Mammary epithelial cell (primary cell): ENCODE measurements around the gene TGFBRAP1.

Experiments
- EZH2 ChIP-seq: IDR thresholded peaks from 2 replicates; pipeline ENCODE4 v1.6.1; 2012; ENCODE audit warnings: low read length, inconsistent platforms, borderline replicate concordance
- TF ChIP-seq, protein P1 (sequence below), 2 donors: IDR thresholded peaks in 1 of 2; conservative IDR thresholded peaks in 1 of 2; 2 replicates each; pipeline ENCODE4 v1.5.1; 2011 to 2012; ENCODE audit warnings: inconsistent platforms in 2 of 2, low read length in 2 of 2, mild to moderate bottlenecking in 2 of 2, control low read depth in 1 of 2, low read depth in 1 of 2; ENCODE audit not compliant: insufficient read depth in 1 of 2; ENCODE audit errors: extremely low read depth in 1 of 2

DNA sequence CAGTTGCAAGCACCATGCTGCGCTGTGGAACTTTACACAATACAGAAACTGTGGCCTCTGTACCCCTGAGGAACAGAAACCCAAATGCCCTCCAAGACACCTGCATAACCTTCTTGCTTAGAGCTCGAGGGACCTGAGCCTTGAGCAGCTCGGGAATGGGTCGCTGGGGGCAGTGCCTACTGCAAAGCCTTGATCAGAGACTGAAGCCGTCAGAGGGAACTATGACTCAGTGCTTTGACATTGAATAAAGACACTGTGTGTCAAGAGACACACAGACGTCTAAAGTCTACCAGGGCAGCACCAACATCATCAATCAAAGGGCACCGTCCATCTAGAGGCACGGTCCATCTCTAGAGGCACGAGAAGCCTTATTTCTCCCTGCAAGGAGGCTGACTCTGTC is 57.4 kb downstream of the TGFBRAP1 start:
- TF ChIP-seq, protein P1, sequence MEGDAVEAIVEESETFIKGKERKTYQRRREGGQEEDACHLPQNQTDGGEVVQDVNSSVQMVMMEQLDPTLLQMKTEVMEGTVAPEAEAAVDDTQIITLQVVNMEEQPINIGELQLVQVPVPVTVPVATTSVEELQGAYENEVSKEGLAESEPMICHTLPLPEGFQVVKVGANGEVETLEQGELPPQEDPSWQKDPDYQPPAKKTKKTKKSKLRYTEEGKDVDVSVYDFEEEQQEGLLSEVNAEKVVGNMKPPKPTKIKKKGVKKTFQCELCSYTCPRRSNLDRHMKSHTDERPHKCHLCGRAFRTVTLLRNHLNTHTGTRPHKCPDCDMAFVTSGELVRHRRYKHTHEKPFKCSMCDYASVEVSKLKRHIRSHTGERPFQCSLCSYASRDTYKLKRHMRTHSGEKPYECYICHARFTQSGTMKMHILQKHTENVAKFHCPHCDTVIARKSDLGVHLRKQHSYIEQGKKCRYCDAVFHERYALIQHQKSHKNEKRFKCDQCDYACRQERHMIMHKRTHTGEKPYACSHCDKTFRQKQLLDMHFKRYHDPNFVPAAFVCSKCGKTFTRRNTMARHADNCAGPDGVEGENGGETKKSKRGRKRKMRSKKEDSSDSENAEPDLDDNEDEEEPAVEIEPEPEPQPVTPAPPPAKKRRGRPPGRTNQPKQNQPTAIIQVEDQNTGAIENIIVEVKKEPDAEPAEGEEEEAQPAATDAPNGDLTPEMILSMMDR (conservative IDR thresholded peaks at IDR 0.05 in 1 of 2, IDR thresholded peaks at IDR 0.05 in 1 of 2; ENCODE audit: extremely low read depth in 1 of 2, insufficient read depth in 1 of 2, low read depth in 1 of 2, low read length in 2 of 2): no peak
- TF ChIP-seq EZH2: no peak
